ENCODE results near the gene GIPC3.

DNA sequence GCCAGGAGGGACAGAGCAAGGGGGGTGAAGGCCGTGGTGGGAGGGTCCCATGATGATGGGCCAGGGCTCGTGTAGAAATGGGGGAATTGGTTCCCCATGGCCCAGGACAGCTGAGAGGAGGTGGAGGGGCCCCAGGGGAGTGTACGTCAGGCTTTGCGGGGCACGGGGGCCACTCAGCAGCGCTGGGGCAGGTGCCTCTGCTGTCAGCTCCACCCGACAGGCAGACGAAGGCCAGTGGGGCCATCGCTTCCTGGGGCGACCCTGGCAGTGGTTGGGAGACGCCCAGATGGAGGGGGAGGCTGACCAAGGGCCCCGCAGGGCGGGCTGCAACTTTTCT is 48.2 kb upstream of the GIPC3 start:
- TF ChIP-seq, protein P1, sequence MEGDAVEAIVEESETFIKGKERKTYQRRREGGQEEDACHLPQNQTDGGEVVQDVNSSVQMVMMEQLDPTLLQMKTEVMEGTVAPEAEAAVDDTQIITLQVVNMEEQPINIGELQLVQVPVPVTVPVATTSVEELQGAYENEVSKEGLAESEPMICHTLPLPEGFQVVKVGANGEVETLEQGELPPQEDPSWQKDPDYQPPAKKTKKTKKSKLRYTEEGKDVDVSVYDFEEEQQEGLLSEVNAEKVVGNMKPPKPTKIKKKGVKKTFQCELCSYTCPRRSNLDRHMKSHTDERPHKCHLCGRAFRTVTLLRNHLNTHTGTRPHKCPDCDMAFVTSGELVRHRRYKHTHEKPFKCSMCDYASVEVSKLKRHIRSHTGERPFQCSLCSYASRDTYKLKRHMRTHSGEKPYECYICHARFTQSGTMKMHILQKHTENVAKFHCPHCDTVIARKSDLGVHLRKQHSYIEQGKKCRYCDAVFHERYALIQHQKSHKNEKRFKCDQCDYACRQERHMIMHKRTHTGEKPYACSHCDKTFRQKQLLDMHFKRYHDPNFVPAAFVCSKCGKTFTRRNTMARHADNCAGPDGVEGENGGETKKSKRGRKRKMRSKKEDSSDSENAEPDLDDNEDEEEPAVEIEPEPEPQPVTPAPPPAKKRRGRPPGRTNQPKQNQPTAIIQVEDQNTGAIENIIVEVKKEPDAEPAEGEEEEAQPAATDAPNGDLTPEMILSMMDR (IDR thresholded peaks at IDR 0.05): no peak
- TF ChIP-seq EZH2phosphoT487 (IDR thresholded peaks at IDR 0.05): no peak

Measured in neural progenitor cell (in vitro differentiated cells).